Brain pericyte (primary cell): Measurements from ENCODE around the gene TJP2.

Source experiments
- DNase-seq: peaks from one replicate; pipeline ENCODE4 v3.0.0-alpha.2; 2012; ENCODE audit warnings: low read depth, low spot score

TJP2 gene

GRCh38 chr9:69191231-69191630, 17.2 kb downstream of the TJP2 start:
- DNase-seq = no peak

GRCh38 chr9:69192214-69192613, 18.1 kb downstream of the TJP2 start:
- no peak for DNase-seq

- DNase-seq = no peak
Measured at GRCh38 chr9:69193685-69194032, 19.6 kb downstream of the TJP2 start.

GRCh38 chr9:69194702-69195418, 20.8 kb downstream of the TJP2 start:
- no peak for DNase-seq

- DNase-seq = no peak
Measured at GRCh38 chr9:69195668-69196067, 21.6 kb downstream of the TJP2 start.

GRCh38 chr9:69197687-69198086, 23.6 kb downstream of the TJP2 start:
- DNase-seq = no peak

GRCh38 chr9:69198521-69199220, 24.6 kb downstream of the TJP2 start:
- DNase-seq = no peak

GRCh38 chr9:69199769-69200470, 25.8 kb downstream of the TJP2 start:
- no peak for DNase-seq

GRCh38 chr9:69202556-69202955, 28.5 kb downstream of the TJP2 start:
- DNase-seq = no peak

GRCh38 chr9:69204326-69204725, 30.2 kb downstream of the TJP2 start:
- DNase-seq = no peak

- DNase-seq = no peak
Measured at GRCh38 chr9:69204849-69205248, 30.8 kb downstream of the TJP2 start.

GRCh38 chr9:69206047-69206446, 32.0 kb downstream of the TJP2 start:
- no peak for DNase-seq

GRCh38 chr9:69207503-69207902, 33.4 kb downstream of the TJP2 start:
- no peak for DNase-seq

- no peak for DNase-seq
Measured at GRCh38 chr9:69211424-69212036, 37.5 kb downstream of the TJP2 start.

- no peak for DNase-seq
Measured at GRCh38 chr9:69213647-69214046, 39.6 kb downstream of the TJP2 start.

- DNase-seq = no peak
Measured at GRCh38 chr9:69214939-69215338, 40.9 kb downstream of the TJP2 start.

GRCh38 chr9:69215774-69216485, 41.9 kb downstream of the TJP2 start:
- no peak for DNase-seq

GRCh38 chr9:69218166-69218565, 44.1 kb downstream of the TJP2 start:
- no peak for DNase-seq

- DNase-seq = no peak
Measured at GRCh38 chr9:69221036-69221435, 47.0 kb downstream of the TJP2 start.

GRCh38 chr9:69222970-69223369, 48.9 kb downstream of the TJP2 start:
- no peak for DNase-seq

GRCh38 chr9:69223605-69224004, 49.5 kb downstream of the TJP2 start:
- no peak for DNase-seq

- DNase-seq = no peak
Measured at GRCh38 chr9:69229367-69229766, 55.3 kb downstream of the TJP2 start.
